Lower leg skin (tissue), 3 donors: ENCODE measurements around the gene UPF1.

Experiments
- POLR2A ChIP-seq, 2 donors: fragments of 450-650 bp; IDR thresholded peaks; one replicate each; pipeline ENCODE4 v1.6.1; 2016 to 2017; ENCODE audit warnings: antibody characterized with exemption in 2 of 2, mild to moderate bottlenecking in 1 of 2, moderate library complexity in 1 of 2
- TF ChIP-seq, protein P1 (sequence below), 3 donors: fragments of 450-650 bp; IDR thresholded peaks; one replicate each; pipeline ENCODE4 v1.5.1; 2016; ENCODE audit warnings: antibody characterized with exemption in 3 of 3, mild to moderate bottlenecking in 3 of 3, moderate library complexity in 2 of 3

DNA sequence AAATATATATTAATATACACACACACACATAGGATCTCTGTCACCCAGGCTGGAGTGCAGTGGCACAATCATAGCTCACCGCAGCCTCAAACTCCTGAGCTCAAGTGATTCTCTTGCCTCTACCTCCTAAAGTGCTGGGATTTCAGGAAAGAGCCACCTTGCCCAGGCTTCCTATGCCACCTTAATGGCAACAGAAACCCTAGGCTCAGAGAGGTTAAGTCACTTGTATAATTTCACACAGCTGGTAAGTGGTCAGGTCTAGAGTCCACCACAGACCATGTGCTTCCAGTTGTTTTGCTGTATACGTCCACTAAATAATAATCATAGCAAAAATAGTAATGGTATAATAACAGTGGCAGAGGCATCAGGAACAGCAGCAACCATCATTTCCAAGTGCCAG, 1.3 kb upstream of the UPF1 start:
- TF ChIP-seq, protein P1, sequence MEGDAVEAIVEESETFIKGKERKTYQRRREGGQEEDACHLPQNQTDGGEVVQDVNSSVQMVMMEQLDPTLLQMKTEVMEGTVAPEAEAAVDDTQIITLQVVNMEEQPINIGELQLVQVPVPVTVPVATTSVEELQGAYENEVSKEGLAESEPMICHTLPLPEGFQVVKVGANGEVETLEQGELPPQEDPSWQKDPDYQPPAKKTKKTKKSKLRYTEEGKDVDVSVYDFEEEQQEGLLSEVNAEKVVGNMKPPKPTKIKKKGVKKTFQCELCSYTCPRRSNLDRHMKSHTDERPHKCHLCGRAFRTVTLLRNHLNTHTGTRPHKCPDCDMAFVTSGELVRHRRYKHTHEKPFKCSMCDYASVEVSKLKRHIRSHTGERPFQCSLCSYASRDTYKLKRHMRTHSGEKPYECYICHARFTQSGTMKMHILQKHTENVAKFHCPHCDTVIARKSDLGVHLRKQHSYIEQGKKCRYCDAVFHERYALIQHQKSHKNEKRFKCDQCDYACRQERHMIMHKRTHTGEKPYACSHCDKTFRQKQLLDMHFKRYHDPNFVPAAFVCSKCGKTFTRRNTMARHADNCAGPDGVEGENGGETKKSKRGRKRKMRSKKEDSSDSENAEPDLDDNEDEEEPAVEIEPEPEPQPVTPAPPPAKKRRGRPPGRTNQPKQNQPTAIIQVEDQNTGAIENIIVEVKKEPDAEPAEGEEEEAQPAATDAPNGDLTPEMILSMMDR (IDR thresholded peaks at IDR 0.05) = no peak
- no peak for TF ChIP-seq POLR2A (IDR thresholded peaks at IDR 0.05)
